ENCODE measurements around the gene HDAC6.

HDAC6 gene

DNA sequence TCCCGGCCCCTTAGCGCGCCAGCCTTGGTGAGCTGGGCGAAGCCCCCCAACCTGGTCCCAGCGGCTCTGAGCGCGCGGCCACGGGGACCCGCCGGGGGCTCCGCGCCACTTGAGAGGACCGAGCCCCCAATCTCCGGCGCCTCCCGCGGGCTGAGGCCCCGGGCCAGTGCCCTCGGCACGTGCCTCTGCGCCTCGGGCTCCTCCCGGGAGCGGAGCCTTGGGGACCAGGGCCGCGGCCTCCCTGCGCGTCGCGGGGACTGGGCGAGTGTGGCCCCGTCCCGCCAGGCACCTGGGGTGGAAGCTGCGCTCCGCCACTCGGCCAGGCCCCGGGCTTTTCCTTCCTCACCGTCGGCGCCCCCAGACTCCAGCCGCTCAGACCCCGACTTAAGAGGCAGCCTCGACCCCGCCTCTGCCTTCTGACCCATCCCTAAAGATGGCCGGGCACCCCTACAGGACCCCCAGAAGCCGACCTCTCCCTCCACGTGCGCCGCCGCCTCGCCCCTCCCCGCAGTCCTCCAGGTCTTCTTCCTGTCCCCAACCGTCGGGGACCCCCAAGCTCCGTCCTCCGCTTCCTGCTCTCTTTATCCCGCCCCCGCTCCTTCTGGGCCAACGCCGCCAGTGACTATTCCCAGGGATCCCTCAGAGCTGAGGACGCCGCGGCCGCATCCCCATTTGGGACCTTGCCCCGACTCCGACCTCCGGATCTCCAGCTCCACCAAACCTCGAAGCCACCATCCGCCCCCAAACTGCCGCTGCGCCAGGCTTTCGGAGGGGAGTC is 25.2 kb downstream of the HDAC6 start:
- no peak for DNase-seq (ENCODE audit: low read depth in 1 of 2, low spot score in 1 of 2)
- no peak overlapping the region for H3K27ac ChIP-seq (replicated peaks)
- TF ChIP-seq SPI1 (IDR thresholded peaks at IDR 0.05; ENCODE audit: borderline replicate concordance, low read depth) (no peak), POLR2AphosphoS5 (IDR thresholded peaks at IDR 0.05; ENCODE audit: low read depth) (no peak), GABPA (IDR thresholded peaks at IDR 0.05; ENCODE audit: low read depth) (no peak)
- TF ChIP-seq, protein P1, sequence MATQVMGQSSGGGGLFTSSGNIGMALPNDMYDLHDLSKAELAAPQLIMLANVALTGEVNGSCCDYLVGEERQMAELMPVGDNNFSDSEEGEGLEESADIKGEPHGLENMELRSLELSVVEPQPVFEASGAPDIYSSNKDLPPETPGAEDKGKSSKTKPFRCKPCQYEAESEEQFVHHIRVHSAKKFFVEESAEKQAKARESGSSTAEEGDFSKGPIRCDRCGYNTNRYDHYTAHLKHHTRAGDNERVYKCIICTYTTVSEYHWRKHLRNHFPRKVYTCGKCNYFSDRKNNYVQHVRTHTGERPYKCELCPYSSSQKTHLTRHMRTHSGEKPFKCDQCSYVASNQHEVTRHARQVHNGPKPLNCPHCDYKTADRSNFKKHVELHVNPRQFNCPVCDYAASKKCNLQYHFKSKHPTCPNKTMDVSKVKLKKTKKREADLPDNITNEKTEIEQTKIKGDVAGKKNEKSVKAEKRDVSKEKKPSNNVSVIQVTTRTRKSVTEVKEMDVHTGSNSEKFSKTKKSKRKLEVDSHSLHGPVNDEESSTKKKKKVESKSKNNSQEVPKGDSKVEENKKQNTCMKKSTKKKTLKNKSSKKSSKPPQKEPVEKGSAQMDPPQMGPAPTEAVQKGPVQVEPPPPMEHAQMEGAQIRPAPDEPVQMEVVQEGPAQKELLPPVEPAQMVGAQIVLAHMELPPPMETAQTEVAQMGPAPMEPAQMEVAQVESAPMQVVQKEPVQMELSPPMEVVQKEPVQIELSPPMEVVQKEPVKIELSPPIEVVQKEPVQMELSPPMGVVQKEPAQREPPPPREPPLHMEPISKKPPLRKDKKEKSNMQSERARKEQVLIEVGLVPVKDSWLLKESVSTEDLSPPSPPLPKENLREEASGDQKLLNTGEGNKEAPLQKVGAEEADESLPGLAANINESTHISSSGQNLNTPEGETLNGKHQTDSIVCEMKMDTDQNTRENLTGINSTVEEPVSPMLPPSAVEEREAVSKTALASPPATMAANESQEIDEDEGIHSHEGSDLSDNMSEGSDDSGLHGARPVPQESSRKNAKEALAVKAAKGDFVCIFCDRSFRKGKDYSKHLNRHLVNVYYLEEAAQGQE (IDR thresholded peaks at IDR 0.05; ENCODE audit: insufficient replicate concordance, low read depth) = no peak
- TF ChIP-seq, protein P2, sequence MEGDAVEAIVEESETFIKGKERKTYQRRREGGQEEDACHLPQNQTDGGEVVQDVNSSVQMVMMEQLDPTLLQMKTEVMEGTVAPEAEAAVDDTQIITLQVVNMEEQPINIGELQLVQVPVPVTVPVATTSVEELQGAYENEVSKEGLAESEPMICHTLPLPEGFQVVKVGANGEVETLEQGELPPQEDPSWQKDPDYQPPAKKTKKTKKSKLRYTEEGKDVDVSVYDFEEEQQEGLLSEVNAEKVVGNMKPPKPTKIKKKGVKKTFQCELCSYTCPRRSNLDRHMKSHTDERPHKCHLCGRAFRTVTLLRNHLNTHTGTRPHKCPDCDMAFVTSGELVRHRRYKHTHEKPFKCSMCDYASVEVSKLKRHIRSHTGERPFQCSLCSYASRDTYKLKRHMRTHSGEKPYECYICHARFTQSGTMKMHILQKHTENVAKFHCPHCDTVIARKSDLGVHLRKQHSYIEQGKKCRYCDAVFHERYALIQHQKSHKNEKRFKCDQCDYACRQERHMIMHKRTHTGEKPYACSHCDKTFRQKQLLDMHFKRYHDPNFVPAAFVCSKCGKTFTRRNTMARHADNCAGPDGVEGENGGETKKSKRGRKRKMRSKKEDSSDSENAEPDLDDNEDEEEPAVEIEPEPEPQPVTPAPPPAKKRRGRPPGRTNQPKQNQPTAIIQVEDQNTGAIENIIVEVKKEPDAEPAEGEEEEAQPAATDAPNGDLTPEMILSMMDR (IDR thresholded peaks at IDR 0.05; ENCODE audit: insufficient read depth, low read length) = no peak
- no peak overlapping the region for H3K4me3 ChIP-seq (replicated peaks; ENCODE audit: insufficient read depth, low read length)
- peaks cover 3% of the 10 kb centered on the region for H3K27me3 ChIP-seq (ENCODE audit: insufficient read depth, poor library complexity, severe bottlenecking)

DNA sequence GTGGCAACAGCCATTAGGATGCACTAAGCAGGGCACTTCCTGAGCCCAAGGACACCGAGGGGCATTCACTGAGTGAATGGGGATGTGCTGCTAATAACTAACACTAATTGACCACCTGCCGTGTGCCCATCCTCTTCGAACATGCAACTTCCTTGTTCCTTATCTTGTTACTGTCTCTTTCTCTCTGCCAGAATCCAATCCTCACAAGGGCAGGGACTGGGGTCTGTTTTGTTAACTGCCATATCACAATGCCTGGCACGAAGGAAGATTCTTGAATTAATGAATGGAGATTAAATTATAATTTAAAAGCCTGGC is 25.7 kb downstream of the HDAC6 start:
- Histone ChIP-seq H3K27ac (replicated peaks) (no peak overlapping the region), H3K27me3 (ENCODE audit: insufficient read depth, poor library complexity, severe bottlenecking) (peaks cover 3% of the 10 kb centered on the region), H3K4me3 (replicated peaks; ENCODE audit: insufficient read depth, low read length) (no peak overlapping the region)
- no peak for TF ChIP-seq GABPA (IDR thresholded peaks at IDR 0.05; ENCODE audit: low read depth)
- TF ChIP-seq, protein P2 (IDR thresholded peaks at IDR 0.05; ENCODE audit: insufficient read depth, low read length) = no peak
- TF ChIP-seq POLR2AphosphoS5 (IDR thresholded peaks at IDR 0.05; ENCODE audit: low read depth) = no peak
- no peak for TF ChIP-seq SPI1 (IDR thresholded peaks at IDR 0.05; ENCODE audit: borderline replicate concordance, low read depth)
- TF ChIP-seq, protein P1 (IDR thresholded peaks at IDR 0.05; ENCODE audit: insufficient replicate concordance, low read depth) = no peak
- no peak for DNase-seq (ENCODE audit: low read depth in 1 of 2, low spot score in 1 of 2)

DNA sequence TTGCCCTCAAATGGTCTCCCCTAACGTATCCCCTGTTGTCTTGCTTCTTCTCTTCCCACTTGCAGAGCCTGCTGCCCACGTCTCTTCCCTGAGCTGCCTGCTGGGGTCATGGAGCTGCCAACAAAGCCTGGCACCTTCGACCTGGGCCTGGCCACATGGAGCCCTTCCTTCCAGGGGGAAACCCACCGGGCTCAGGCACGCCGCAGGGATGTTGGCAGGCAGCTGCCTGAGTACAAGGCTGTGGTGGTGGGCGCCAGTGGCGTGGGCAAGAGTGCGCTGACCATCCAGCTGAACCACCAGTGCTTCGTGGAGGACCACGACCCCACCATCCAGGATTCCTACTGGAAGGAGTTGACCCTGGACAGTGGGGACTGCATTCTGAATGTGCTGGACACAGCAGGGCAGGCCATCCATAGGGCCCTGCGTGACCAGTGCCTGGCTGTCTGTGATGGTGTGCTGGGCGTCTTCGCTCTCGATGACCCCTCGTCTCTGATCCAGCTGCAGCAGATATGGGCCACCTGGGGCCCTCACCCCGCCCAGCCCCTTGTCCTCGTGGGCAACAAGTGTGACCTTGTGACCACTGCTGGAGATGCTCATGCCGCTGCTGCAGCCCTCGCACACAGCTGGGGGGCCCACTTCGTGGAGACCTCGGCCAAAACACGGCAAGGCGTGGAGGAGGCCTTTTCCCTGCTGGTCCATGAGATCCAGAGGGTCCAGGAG is 27.3 kb downstream of the HDAC6 start:
- TF ChIP-seq, protein P1 (IDR thresholded peaks at IDR 0.05; ENCODE audit: insufficient replicate concordance, low read depth) = no peak
- TF ChIP-seq, protein P2 (IDR thresholded peaks at IDR 0.05; ENCODE audit: insufficient read depth, low read length) = no peak
- TF ChIP-seq SPI1 (IDR thresholded peaks at IDR 0.05; ENCODE audit: borderline replicate concordance, low read depth) = no peak
- TF ChIP-seq POLR2AphosphoS5 (IDR thresholded peaks at IDR 0.05; ENCODE audit: low read depth) = no peak
- TF ChIP-seq GABPA (IDR thresholded peaks at IDR 0.05; ENCODE audit: low read depth) = no peak
- peaks cover 4% of the 10 kb centered on the region for H3K27me3 ChIP-seq (ENCODE audit: insufficient read depth, poor library complexity, severe bottlenecking)
- DNase-seq (ENCODE audit: low read depth in 1 of 2, low spot score in 1 of 2) = no peak
- no peak overlapping the region for H3K27ac ChIP-seq (replicated peaks)
- H3K4me3 ChIP-seq (replicated peaks; ENCODE audit: insufficient read depth, low read length) = no peak overlapping the region
